ENCODE measurements around the gene ATR. TPM values are rescaled to one million over a fixed set of nuclear protein-coding genes. Genes with fewer than 3 reads are reported as not detected.
"Not testable (repeated sequence)": the region's sequence is repeated elsewhere in the genome, so short reads cannot be mapped to it uniquely, and the experiment has no call there.

ATR gene
- total and polyA plus RNA-seq, 3 donors from 2014 or later: 21.8 to 42.8 (median 34.9) TPM

GRCh38 chr3:142574665-142575064 is 3.9 kb downstream of the ATR start:
- H3K4me3 ChIP-seq: no peak overlapping the region
- intact Hi-C loops (cut with DNase I; ENCODE audit: low total_unique reads): no loop called here
- no peaks in the 10 kb centered on the region for H3K9me3 ChIP-seq
- WGBS, 2 donors: 53 to 57% methylated on average over 1 of the region's 1 CpG
- H3K4me1 ChIP-seq: peaks cover 4% of the 10 kb centered on the region
- TF ChIP-seq, protein P1, sequence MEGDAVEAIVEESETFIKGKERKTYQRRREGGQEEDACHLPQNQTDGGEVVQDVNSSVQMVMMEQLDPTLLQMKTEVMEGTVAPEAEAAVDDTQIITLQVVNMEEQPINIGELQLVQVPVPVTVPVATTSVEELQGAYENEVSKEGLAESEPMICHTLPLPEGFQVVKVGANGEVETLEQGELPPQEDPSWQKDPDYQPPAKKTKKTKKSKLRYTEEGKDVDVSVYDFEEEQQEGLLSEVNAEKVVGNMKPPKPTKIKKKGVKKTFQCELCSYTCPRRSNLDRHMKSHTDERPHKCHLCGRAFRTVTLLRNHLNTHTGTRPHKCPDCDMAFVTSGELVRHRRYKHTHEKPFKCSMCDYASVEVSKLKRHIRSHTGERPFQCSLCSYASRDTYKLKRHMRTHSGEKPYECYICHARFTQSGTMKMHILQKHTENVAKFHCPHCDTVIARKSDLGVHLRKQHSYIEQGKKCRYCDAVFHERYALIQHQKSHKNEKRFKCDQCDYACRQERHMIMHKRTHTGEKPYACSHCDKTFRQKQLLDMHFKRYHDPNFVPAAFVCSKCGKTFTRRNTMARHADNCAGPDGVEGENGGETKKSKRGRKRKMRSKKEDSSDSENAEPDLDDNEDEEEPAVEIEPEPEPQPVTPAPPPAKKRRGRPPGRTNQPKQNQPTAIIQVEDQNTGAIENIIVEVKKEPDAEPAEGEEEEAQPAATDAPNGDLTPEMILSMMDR (IDR thresholded peaks at IDR 0.05): no peak
- TF ChIP-seq POLR2A (IDR thresholded peaks at IDR 0.05): no peak
- DNase-seq: no peak
- no peaks in the 10 kb centered on the region for H3K36me3 ChIP-seq (ENCODE audit: low read depth, missing control alignments)
- no peaks in the 10 kb centered on the region for H3K27me3 ChIP-seq
- no peak overlapping the region for H3K27ac ChIP-seq

DNA sequence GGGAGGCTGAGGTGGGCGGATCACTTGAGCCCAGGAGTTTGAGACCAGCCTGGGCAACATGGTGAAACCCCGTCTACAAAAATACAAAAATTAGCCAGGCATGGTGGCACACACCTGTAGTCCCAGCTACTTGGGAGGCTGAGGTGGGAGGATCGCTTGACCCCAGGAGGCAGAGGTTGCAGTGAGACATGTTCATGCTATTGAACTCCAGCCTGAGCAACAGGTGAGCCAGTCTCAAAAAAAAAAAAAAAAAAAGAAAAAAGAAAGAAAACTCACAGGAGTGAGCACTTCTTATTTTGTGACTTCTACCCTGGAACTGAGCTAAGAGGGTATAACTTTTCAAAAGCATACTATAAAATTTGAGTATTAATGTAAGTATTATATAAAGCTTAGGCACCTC is 4.3 kb downstream of the ATR start:
- H3K9me3 ChIP-seq; H3K27ac ChIP-seq; H3K4me3 ChIP-seq; H3K36me3 ChIP-seq (ENCODE audit: low read depth, missing control alignments); H3K4me1 ChIP-seq; DNase-seq; H3K27me3 ChIP-seq; intact Hi-C loops (cut with DNase I; ENCODE audit: low total_unique reads): not testable (repeated sequence)
- WGBS, 2 donors: 87 to 89% methylated on average over 3 of the region's 3 CpGs

DNA sequence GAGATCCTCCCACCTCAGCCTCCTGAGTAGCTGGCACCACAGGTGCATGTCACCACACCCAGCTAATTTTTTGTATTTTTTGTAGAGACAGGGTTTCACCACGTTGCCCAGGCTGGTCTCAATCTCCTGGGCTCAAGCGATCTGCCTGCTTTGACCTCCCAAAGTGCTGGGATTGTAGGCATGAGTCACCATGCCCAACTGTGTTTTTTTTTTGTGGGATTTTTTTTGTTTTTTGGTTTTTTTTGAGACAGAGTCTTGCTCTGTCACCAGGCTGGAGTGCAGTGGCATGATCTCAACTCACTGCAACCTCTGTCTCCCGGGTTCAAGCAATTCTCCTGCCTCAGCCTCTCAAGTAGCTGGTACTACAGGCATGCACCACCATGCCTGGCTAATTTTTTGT is 9.1 kb downstream of the ATR start:
- DNase-seq; H3K27ac ChIP-seq; H3K36me3 ChIP-seq (ENCODE audit: low read depth, missing control alignments); H3K9me3 ChIP-seq; intact Hi-C loops (cut with DNase I; ENCODE audit: low total_unique reads); H3K27me3 ChIP-seq; H3K4me1 ChIP-seq; H3K4me3 ChIP-seq: not testable (repeated sequence)
- WGBS, 2 donors: 91 to 95% methylated on average over 3 of the region's 3 CpGs

GRCh38 chr3:142568393-142569017 is 10.0 kb downstream of the ATR start:
- H3K36me3 ChIP-seq (ENCODE audit: low read depth, missing control alignments): no peaks in the 10 kb centered on the region
- intact Hi-C loops (cut with DNase I; ENCODE audit: low total_unique reads): no loop called here
- H3K4me3 ChIP-seq: peak overlapping the region in 1 of 2 donors; percentile 34
- no peaks in the 10 kb centered on the region for H3K27me3 ChIP-seq
- H3K4me1 ChIP-seq: no peaks in the 10 kb centered on the region
- H3K27ac ChIP-seq: no peak overlapping the region
- TF ChIP-seq, protein P1 (IDR thresholded peaks at IDR 0.05): no peak
- TF ChIP-seq POLR2A (IDR thresholded peaks at IDR 0.05): no peak
- WGBS, 2 donors: 58 to 77% methylated on average over 4 to 13 of the region's 21 CpGs
- DNase-seq: peak; percentile 64
- H3K9me3 ChIP-seq: no peaks in the 10 kb centered on the region

DNA sequence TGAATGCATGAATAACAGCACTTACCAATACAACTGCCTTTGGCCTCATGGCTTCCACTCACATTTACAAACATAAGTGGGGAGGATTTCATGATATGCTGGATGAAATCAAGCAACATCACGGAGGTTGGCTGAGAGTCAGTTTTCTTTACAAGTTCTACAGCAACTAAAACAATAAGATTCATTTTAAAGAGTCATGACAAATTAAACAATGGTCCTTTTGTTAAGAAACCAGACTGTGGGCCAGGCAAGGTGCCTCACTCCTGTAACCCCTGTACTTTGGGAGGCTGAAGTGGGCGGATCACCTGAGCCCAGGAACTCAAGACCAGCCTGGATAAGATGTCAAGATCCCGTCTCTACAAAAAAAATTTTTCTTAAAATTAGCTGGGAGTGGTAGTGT is 12.4 kb downstream of the ATR start:
- Histone ChIP-seq H3K27ac (no peak overlapping the region), H3K9me3 (no peaks in the 10 kb centered on the region), H3K4me1 (no peaks in the 10 kb centered on the region), H3K36me3 (ENCODE audit: low read depth, missing control alignments) (no peaks in the 10 kb centered on the region), H3K4me3 (no peak overlapping the region), H3K27me3 (no peaks in the 10 kb centered on the region)
- no peak for DNase-seq
- TF ChIP-seq, protein P1 (IDR thresholded peaks at IDR 0.05): no peak
- TF ChIP-seq POLR2A (IDR thresholded peaks at IDR 0.05): no peak
- 64 to 78% methylated on average over 3 of the region's 3 CpGs for WGBS, 2 donors
- intact Hi-C loops (cut with DNase I; ENCODE audit: low total_unique reads): no loop called here

DNA sequence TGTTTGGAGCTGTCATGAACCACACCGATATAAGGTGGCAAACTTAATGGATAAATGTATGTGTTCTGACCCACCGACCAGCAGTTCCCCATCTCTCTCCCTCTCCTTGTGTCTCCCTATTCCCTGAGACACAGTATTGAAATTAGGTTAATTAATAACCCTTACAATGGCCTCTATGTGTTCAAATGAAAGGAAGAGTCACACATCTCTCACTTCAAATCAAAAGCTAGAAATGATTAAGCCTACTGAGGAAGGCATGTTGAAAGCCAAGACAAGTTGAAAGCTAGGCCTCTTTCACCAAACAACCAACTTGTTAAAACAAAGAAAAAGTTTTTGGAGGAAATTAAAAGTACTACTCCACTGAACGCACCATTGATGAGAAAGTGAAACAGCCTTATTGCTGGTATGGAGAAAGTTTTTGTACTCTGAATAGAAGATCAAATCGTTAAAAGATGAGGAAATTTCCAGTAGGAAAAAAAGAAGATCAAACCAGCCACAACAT is 15.0 kb downstream of the ATR start:
- no peak overlapping the region for H3K27ac ChIP-seq

More for the DNA sequence above, 15.0 kb downstream of the ATR start:
- TF ChIP-seq, protein P1 (IDR thresholded peaks at IDR 0.05): no peak
- no peak for TF ChIP-seq POLR2A (IDR thresholded peaks at IDR 0.05)
- WGBS, 2 donors: 93 to 96% methylated on average over 4 of the region's 4 CpGs
- Histone ChIP-seq H3K36me3 (ENCODE audit: low read depth, missing control alignments) (no peaks in the 10 kb centered on the region), H3K4me3 (no peak overlapping the region), H3K4me1 (no peaks in the 10 kb centered on the region), H3K9me3 (no peaks in the 10 kb centered on the region), H3K27me3 (no peaks in the 10 kb centered on the region)
- no peak for DNase-seq
- intact Hi-C loops (cut with DNase I; ENCODE audit: low total_unique reads): no loop called here

All from testis (tissue), 3 donors.